Mesothelial cell of epicardium (in vitro differentiated cells): ENCODE measurements around the gene FADS3. TPM values are rescaled to one million over a fixed set of nuclear protein-coding genes. Genes with fewer than 3 reads are reported as not detected.
A peak's percentile ranks its signal among the peaks of the same experiment; 100 is the strongest.

Source experiments
- DNase-seq, 2 experiments: peaks; one replicate each; pipeline ENCODE4 v3.0.0; 2021; ENCODE audit warnings: low spot score in 2 of 2; ENCODE audit not compliant: unreplicated experiment in 2 of 2
- H3K27ac Mint-ChIP-seq: 2 replicates; pipeline ENCODE4 v1.8.0; 2021; ENCODE audit warnings: mixed read lengths
- H3K27me3 Mint-ChIP-seq: 2 replicates; pipeline ENCODE4 v1.8.0; 2021; ENCODE audit warnings: low read depth, mixed read lengths
- H3K36me3 Mint-ChIP-seq: 2 replicates; pipeline ENCODE4 v1.8.0; 2021; ENCODE audit warnings: mixed read lengths
- H3K4me1 Mint-ChIP-seq: 2 replicates; pipeline ENCODE4 v1.8.0; 2021; ENCODE audit warnings: mixed read lengths
- H3K4me3 Mint-ChIP-seq: 2 replicates; pipeline ENCODE4 v1.8.0; 2021; ENCODE audit warnings: mild to moderate bottlenecking, moderate library complexity, mixed read lengths
- H3K9me3 Mint-ChIP-seq: 2 replicates; pipeline ENCODE4 v1.8.0; 2021; ENCODE audit warnings: mixed read lengths
- CTCF ChIP-seq: fragments of 200-600 bp; sonication (generic); IDR thresholded peaks from one replicate; pipeline ENCODE4 v1.5.0; 2021; ENCODE audit warnings: antibody characterized with exemption; ENCODE audit not compliant: unreplicated experiment
- total RNA-seq: library from RNA; stranded (reverse); gene quantifications from 3 replicates; pipeline ENCODE4 v1.2.1, GENCODE V29; 2021

FADS3 gene
- total RNA-seq, 1 donor from 2014 or later, result 8.9 TPM

GRCh38 chr11:61855939-61856680 is 35.2 kb downstream of the FADS3 start:
- no peak for TF ChIP-seq CTCF

GRCh38 chr11:61854966-61855714 is 36.2 kb downstream of the FADS3 start:
- H3K4me3 Mint-ChIP-seq, result no peak overlapping the region
- H3K4me1 Mint-ChIP-seq, result no peaks in the 10 kb centered on the region
- H3K27ac Mint-ChIP-seq, result no peak overlapping the region
- DNase-seq, result no peak
- H3K9me3 Mint-ChIP-seq, result no peaks in the 10 kb centered on the region
- peaks cover 22% of the 10 kb centered on the region for H3K36me3 Mint-ChIP-seq
- no peak for TF ChIP-seq CTCF
- H3K27me3 Mint-ChIP-seq, result no peaks in the 10 kb centered on the region

More at GRCh38 chr11:61855939-61856680, 35.2 kb downstream of the FADS3 start:
- DNase-seq, result no peak
- H3K27ac Mint-ChIP-seq, result peak overlapping the region; percentile 25
- no peak overlapping the region for H3K4me3 Mint-ChIP-seq
- peaks cover 23% of the 10 kb centered on the region for H3K36me3 Mint-ChIP-seq
- H3K4me1 Mint-ChIP-seq, result no peaks in the 10 kb centered on the region
- H3K27me3 Mint-ChIP-seq, result no peaks in the 10 kb centered on the region
- no peaks in the 10 kb centered on the region for H3K9me3 Mint-ChIP-seq

- peaks cover 17% of the 10 kb centered on the region for H3K36me3 Mint-ChIP-seq
- no peak overlapping the region for H3K4me3 Mint-ChIP-seq
- no peak overlapping the region for H3K27ac Mint-ChIP-seq
- no peaks in the 10 kb centered on the region for H3K9me3 Mint-ChIP-seq
- no peak for TF ChIP-seq CTCF
- DNase-seq, result no peak
- H3K4me1 Mint-ChIP-seq, result no peaks in the 10 kb centered on the region
- no peaks in the 10 kb centered on the region for H3K27me3 Mint-ChIP-seq
Measured at GRCh38 chr11:61854206-61854895, 37.0 kb downstream of the FADS3 start.

GRCh38 chr11:61853698-61854169 is 37.6 kb downstream of the FADS3 start:
- DNase-seq, result no peak
- Mint-ChIP-seq H3K27me3 (no peaks in the 10 kb centered on the region), H3K4me3 (no peak overlapping the region), H3K4me1 (no peaks in the 10 kb centered on the region), H3K27ac (no peak overlapping the region), H3K36me3 (peaks cover 12% of the 10 kb centered on the region), H3K9me3 (no peaks in the 10 kb centered on the region)
- no peak for TF ChIP-seq CTCF

GRCh38 chr11:61851900-61852295 is 39.4 kb downstream of the FADS3 start:
- H3K27me3 Mint-ChIP-seq, result no peaks in the 10 kb centered on the region
- H3K4me1 Mint-ChIP-seq, result no peaks in the 10 kb centered on the region
- H3K4me3 Mint-ChIP-seq, result no peak overlapping the region
- no peak overlapping the region for H3K27ac Mint-ChIP-seq
- TF ChIP-seq CTCF, result no peak
- no peaks in the 10 kb centered on the region for H3K9me3 Mint-ChIP-seq
- H3K36me3 Mint-ChIP-seq, result peaks cover 26% of the 10 kb centered on the region
- no peak for DNase-seq
